ENCODE data around the gene DDAH1. TPM values are rescaled to one million over a fixed set of nuclear protein-coding genes. Genes with fewer than 3 reads are reported as not detected.

DDAH1 gene
- total and polyA plus RNA-seq, 9 donors = 3.3 to 32.3 (median 11.7) TPM

DNA sequence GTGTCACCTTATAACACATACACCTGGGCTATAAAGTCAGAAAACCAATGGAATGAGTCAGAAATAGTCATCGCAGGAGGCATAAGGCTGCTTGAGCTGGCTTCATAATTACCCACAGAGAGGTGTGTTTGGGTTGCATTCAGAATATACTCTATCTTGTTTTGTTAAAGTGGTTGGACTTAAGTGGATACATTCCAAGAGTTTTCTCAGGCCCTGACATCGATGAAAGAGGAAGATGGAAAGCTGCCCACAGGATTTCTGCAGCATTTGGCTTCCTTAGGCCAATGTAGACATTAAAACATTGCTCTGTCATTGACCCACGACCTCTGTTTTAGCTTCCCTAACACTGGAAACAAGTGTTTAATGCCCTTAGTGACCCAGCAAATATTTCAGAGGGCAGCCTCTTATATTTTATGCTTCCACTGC lies 169.9 kb downstream of the DDAH1 start:
- no peaks in the 10 kb centered on the region for H3K9me3 ChIP-seq
- no peaks in the 10 kb centered on the region for H3K27me3 ChIP-seq
- 20 to 29% (median 21%) methylated on average over 3 of the region's 3 CpGs for WGBS, 3 donors
- no peaks in the 10 kb centered on the region for H3K36me3 ChIP-seq
- peaks cover 13% of the 10 kb centered on the region for H3K4me1 ChIP-seq (ENCODE audit: insufficient read depth)
- no peak overlapping the region for H3K27ac ChIP-seq
- H3K4me3 ChIP-seq = no peak overlapping the region
- TF ChIP-seq EP300 (IDR thresholded peaks at IDR 0.05) = no peak
- intact Hi-C loops (cut with DNase I) = no loop called here
- DNase-seq = no peak

DNA sequence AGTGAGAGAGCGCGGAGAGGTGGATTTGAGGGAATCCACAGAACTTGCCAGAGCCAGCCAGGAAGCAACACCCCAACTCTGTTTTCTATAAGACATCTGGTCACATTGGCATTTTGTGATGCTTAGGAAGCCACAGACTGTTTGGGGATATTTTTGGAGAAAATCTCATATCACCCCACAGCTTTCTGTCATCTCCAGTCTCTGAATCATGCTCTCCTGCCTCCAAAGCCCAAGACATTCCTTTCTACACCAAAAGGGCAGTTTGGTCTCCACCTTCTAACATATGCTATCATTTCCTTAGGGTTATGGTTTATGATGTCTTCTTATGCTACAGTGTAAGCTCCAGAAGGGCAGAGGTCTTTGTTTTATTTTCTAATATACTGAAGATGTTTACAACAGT lies 174.1 kb downstream of the DDAH1 start:
- intact Hi-C loops (cut with DNase I) = no loop called here
- WGBS, 3 donors = 93 to 97% (median 96%) methylated on average over 2 of the region's 2 CpGs
- peaks cover 2% of the 10 kb centered on the region for H3K4me1 ChIP-seq (ENCODE audit: insufficient read depth)
- no peaks in the 10 kb centered on the region for H3K9me3 ChIP-seq
- no peaks in the 10 kb centered on the region for H3K36me3 ChIP-seq
- H3K27me3 ChIP-seq = no peaks in the 10 kb centered on the region
- no peak overlapping the region for H3K4me3 ChIP-seq
- no peak overlapping the region for H3K27ac ChIP-seq
- TF ChIP-seq, protein P1, sequence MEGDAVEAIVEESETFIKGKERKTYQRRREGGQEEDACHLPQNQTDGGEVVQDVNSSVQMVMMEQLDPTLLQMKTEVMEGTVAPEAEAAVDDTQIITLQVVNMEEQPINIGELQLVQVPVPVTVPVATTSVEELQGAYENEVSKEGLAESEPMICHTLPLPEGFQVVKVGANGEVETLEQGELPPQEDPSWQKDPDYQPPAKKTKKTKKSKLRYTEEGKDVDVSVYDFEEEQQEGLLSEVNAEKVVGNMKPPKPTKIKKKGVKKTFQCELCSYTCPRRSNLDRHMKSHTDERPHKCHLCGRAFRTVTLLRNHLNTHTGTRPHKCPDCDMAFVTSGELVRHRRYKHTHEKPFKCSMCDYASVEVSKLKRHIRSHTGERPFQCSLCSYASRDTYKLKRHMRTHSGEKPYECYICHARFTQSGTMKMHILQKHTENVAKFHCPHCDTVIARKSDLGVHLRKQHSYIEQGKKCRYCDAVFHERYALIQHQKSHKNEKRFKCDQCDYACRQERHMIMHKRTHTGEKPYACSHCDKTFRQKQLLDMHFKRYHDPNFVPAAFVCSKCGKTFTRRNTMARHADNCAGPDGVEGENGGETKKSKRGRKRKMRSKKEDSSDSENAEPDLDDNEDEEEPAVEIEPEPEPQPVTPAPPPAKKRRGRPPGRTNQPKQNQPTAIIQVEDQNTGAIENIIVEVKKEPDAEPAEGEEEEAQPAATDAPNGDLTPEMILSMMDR (IDR thresholded peaks at IDR 0.05) = no peak
- TF ChIP-seq POLR2A (IDR thresholded peaks at IDR 0.05) (no peak), EP300 (IDR thresholded peaks at IDR 0.05) (no peak)
- DNase-seq = no peak

DNA sequence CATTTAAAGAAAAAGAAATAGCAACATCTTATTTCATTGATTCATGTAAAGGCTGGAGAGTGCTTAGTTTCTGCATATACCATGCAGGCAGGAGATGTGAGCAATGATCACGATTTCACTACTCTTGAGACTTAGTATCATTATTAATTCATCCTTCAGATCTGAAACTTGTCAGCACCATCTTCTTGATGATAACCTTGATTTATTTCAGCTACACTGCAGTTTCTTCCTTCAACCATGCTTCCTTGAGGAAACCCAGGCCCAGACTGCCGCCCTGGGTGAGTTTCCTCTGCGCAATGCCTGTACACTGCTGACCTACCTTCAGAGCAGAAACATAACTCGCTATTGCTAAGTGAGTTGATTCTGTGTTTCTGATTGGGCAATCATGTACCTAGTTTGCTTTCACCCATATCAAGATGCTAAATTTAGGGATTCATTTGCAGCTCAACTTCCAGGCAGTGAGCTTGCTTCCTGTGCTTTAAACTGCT lies 175.1 kb downstream of the DDAH1 start:
- TF ChIP-seq POLR2A (IDR thresholded peaks at IDR 0.05) (no peak), EP300 (IDR thresholded peaks at IDR 0.05) (no peak)
- TF ChIP-seq, protein P1 (IDR thresholded peaks at IDR 0.05) = no peak
- peaks cover under 1% of the 10 kb centered on the region for H3K4me1 ChIP-seq (ENCODE audit: insufficient read depth)
- DNase-seq = no peak
- 93 to 96% (median 94%) methylated on average over 4 of the region's 4 CpGs for WGBS, 3 donors
- H3K4me3 ChIP-seq = no peak overlapping the region
- no peaks in the 10 kb centered on the region for H3K36me3 ChIP-seq
- no peaks in the 10 kb centered on the region for H3K9me3 ChIP-seq
- no peaks in the 10 kb centered on the region for H3K27me3 ChIP-seq
- H3K27ac ChIP-seq = no peak overlapping the region
- intact Hi-C loops (cut with DNase I) = no loop called here

DNA sequence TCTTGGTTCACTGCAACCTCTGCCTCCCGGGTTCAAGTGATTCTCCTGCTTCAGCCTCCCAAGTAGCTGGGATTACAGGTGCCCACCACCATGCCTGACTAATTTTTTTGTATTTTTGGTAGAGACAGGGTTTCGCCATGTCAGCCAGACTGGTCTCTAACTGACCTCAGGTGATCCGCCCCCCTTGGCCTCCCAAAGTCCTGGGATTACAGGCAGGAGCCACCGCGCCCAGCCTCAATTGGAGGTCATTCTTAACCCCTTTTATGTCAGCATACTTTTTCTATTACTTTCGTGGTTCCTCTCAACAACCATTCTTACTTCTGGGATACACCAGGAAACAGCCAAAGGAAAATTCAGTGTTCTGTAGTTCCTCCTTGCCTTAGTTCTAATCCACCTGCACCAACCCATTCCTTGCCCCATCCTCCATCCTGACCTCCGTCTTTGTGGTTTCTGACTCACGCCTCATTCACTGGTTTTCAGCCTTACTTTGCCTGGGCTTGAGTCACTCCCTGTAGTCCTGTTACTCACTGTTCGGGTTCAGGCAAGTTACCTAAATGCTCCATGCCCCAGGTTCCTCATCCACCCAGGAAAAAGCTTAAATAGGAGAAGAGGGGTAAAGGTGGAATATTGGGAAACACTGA lies 175.6 kb downstream of the DDAH1 start:
- TF ChIP-seq EP300 (IDR thresholded peaks at IDR 0.05) (no peak), POLR2A (IDR thresholded peaks at IDR 0.05) (no peak)
- TF ChIP-seq, protein P1 (IDR thresholded peaks at IDR 0.05) = no peak
- no peak overlapping the region for H3K4me3 ChIP-seq
- intact Hi-C loops (cut with DNase I) = no loop called here
- DNase-seq = no peak
- H3K9me3 ChIP-seq = no peaks in the 10 kb centered on the region
- H3K36me3 ChIP-seq = no peaks in the 10 kb centered on the region
- H3K27me3 ChIP-seq = no peaks in the 10 kb centered on the region
- 89 to 92% (median 90%) methylated on average over 9 of the region's 9 CpGs for WGBS, 3 donors
- H3K4me1 ChIP-seq (ENCODE audit: insufficient read depth) = no peaks in the 10 kb centered on the region
- no peak overlapping the region for H3K27ac ChIP-seq

DNA sequence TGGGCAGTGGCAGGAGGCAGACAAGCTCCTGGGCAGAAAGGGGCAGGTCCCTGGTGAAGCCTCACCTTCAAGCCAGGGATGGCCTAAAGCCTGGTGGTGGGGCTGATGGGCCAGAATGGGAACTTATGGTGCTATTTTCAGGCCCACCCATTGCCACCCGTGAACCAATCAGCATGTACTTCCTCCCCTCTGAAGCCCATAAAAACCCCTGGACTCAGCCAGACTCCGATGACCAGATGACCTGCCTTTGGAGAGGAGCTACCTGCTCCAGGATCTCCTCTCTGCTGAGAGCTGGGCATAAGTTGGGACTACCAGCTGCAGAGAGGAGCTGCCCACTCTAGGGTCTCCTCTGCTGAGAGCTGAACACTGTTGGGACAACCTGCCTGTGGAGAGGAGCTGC lies 180.8 kb downstream of the DDAH1 start:
- Histone ChIP-seq H3K4me1 (ENCODE audit: insufficient read depth) (no peaks in the 10 kb centered on the region), H3K27me3 (no peaks in the 10 kb centered on the region), H3K36me3 (no peaks in the 10 kb centered on the region), H3K4me3 (no peak overlapping the region), H3K9me3 (no peaks in the 10 kb centered on the region), H3K27ac (no peak overlapping the region)
- WGBS, 3 donors = 92 to 100% (median 100%) methylated on average over 2 of the region's 2 CpGs
- DNase-seq = no peak
- intact Hi-C loops (cut with DNase I) = no loop called here
- TF ChIP-seq, protein P1 (IDR thresholded peaks at IDR 0.05) = no peak
- TF ChIP-seq EP300 (IDR thresholded peaks at IDR 0.05) (no peak), POLR2A (IDR thresholded peaks at IDR 0.05) (no peak)

All from ovary (tissue), 9 donors.